ENCODE results near the gene ALDH1B1.

The ALDH1B1 gene

DNA sequence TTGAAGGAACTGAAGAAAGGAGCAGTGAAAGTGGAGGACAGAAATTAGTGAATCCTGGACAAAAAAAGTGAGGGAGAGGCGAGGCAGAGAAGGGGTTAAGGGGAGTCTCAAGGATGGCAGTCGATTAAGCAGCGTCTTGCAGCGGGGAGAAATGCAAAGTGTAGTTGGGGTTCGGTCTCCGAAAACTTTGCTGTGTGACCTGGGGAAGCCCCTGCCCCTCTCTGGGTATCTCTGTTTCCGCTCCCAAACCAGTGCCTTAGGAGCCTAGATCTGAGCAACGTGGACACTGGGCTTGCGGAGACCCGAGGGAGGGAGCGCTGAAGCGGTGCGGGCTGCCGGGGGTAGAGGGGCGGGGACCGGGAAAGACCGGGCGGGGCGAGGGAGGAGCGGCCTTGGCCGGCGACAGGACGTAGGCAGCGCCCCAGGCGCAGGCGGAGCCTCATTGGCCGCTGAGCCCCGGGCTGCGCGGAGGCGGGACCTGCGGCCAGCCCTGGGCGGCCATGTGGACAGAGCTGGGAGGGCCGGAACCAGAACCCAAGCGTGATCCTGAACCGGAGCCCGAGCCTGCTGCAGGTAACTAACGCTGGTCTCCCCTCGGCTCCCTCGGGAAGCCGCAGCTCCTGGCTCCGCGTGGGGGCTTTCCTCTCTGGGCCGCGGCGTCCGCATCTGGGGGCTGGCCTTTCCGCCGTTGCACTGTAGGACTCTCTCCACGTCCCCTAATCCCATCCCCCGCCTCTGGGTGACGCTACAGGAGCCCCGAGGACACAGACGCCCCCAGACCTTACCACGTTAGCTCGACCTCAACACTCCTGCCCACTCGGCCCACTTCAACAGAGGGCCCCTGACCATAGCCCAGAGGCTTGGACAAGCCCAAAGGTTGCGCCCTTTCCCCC lies at the start of gene ALDH1B1:
ALDH1B1 (plus strand) TSS at position 468 of the 893 bp plus-strand sequence. CDS start 3,047 bp downstream, outside the sequence.
- peak; percentile 98 for DNase-seq

DNA sequence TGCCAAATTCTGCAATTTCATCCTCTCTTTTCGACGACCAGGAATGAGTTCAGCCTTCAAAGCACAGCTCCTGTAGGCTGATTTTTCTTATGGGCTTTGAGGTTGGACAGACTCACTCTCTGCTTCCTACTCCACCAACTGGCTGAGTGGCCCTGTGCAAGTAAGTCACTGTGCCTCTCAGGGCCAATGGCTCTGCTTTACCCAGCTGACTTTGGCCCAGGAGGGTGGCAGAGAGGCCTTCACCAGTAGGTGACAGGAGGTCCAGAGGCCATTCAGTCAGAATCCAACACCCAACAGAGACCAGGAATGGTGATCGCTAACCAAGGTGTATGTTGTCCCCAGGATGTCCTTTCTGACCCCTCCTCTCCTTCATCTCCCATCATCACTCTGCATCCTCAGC lies 49.5 kb upstream of the ALDH1B1 start:
- DNase-seq = no peak

DNA sequence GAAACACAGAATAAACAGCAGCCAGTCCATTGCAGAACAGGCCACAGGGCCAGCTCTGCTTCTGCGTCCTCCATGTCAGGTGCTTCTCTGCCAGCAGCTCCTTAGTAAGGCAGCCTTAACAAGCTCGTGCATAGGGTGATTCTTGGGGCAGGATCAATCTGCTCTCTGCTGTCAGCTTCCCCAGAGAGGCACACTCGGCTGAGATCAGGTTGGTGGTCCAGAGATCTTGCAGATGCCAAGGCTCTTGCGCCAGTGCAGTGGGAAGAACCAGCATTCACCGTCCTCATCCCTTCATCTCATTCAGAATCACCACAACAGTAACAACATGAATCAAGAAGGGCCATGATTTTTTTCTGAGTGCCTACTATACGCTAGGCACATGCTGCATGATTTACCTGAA lies 49.0 kb upstream of the ALDH1B1 start:
- DNase-seq = no peak

DNA sequence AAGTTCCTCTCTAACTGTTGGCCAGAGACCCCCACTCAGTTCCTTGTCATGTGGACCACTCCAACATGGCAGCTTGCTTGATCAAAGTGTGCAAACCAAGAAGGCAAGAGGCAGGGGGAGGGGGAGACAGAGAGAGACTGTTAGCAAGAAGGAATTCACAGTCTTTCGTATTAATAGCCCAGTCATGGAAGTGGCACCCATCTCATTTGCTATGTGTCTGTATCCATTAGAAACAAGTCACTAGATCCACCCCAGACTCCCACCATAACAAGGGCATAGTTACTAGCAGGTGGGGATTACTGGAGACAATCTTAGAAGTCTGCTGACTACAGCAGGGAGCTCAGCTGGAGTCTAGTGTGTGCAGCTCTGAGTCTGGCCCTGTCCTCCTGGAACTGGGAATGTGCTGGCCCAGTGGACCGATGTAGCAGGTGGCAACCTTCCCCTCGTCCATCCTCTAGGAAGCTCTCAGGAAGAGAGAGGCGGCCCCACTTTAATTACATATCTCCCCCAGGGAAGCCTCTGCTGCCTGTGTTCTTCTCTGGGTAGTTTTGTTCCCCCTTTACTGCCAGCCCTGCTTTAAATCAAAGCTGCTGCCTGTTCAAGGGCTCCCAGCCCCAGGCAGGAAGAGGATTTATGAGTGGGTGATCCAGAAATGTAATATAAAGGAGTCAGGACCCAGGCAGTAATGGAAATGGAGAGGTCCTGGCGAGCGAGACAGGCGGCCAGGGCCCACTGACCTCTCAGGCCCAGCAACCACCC lies 47.8 kb upstream of the ALDH1B1 start:
- no peak for DNase-seq

GRCh38 chr9:38345851-38346755 lies 46.4 kb upstream of the ALDH1B1 start:
- no peak for DNase-seq

GRCh38 chr9:38346811-38347210 lies 45.7 kb upstream of the ALDH1B1 start:
- no peak for DNase-seq

DNA sequence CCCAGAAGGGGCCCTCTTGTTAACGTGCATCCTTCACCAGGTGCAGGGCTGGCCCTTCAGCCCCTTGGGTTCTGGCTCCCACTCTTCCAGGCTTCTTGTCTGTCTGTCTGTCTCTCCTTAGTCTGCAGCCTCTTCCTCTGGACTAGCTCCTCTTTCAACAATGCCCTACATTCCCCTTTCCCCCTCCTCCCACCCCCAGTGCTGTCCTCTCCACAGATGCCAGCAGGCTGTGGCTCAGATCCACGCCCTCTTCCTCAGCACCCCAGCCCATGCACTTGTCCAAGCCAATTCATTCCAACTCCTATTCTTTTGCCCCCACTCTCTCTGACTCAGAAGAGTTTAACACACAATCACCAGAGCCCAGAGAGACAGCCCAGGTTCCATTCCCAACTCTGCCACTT lies 45.2 kb upstream of the ALDH1B1 start:
- DNase-seq = no peak

DNA sequence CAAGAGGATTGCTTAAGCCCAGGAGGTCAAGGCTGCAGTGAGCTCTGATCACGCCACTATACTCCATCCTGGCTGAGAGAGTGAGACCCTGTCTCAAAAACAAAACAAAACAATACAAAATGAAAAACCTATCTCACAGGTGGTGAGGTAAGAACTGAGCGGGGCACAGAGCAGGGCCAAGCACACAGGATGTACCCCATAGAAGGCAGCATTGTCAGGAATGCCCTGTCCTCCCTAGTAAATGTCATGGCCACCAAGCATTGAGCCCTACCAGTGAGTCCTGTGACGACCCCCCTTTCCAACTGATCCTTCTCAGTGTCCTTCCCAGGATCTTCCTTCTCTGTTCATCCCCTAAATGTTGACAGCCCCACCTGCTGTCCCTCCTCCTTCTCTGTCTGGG lies 44.6 kb upstream of the ALDH1B1 start:
- no peak for DNase-seq

GRCh38 chr9:38350529-38350928 lies 42.0 kb upstream of the ALDH1B1 start:
- no peak for DNase-seq

- DNase-seq = no peak
These were observed 39.8 kb upstream of the ALDH1B1 start for GRCh38 chr9:38352530-38353328.

- no peak for DNase-seq
These were observed 37.4 kb upstream of the ALDH1B1 start for GRCh38 chr9:38355115-38355514.

DNA sequence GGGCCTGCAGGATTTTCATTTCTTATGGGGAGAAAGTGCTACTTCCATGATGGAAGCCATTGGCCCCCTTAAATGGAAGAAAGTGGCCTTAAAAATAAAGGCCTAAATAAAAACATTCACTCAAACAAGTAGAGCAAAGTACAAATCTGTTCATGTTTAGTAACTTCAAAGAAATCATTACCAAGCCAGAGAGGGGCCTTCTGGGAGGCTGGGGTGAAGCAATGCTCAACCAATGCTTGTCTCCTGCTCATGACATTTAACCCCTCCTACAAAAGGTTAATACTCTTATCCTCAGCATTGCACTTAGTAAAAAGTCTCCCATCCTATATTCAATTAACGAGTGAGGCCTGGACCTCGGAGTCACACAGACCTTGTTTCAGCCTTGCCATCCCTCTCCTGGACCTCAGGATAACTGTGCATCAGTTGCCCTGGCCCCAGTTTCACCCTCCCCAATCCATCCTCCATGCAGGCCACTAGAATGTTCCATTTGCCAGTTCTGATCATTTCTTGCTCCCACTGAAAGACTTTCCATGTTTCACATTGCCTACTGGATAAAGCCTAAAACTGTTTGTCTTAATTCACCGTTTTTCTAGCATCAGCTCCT lies 36.9 kb upstream of the ALDH1B1 start:
- no peak for DNase-seq

- no peak for DNase-seq
These were observed 35.7 kb upstream of the ALDH1B1 start for GRCh38 chr9:38356851-38357250.

- no peak for DNase-seq
These were observed 35.0 kb upstream of the ALDH1B1 start for GRCh38 chr9:38357350-38358114.

DNA sequence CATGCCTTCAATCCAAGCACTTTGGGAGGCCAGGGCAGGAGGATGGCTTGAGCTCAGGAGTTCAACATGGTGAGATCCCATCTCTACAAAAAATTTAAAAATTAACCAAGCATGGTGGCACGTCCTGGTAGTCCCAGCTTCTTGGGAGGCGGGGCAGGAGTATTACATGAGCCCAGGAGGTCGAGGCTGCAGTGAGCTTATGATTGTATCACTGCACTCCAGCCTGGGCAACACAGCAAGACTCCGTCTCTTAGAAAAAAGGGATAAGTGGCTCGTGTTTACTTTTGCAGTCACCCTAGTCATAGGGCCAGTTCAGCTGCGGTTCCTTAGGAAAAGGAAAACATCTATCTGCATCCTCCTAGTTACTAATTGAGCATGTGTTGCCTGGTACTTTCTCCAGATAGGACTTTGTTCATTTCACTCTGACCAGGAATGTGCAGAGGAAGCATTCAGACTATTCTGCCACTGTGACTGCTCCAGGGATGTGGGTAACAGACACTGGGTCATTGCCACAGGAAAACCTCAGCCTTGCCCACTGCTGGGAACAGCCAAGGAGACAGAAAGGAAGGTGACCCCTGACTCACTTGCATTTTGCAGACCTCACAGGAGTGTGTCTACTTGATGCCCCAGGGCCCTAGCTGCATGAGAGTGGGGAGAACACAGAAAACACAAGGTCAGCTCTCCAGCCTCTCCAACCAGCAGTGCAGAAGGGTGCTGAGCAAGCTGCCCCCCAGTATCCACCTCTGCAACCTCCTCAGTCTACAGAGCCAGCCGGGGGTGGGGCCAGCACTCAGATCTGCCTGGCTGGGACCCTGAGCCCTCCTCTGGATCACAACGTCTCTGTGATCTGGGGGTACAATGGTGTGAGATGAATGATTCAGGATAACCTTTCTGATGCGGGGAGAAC lies 33.9 kb upstream of the ALDH1B1 start:
- DNase-seq = no peak

DNA sequence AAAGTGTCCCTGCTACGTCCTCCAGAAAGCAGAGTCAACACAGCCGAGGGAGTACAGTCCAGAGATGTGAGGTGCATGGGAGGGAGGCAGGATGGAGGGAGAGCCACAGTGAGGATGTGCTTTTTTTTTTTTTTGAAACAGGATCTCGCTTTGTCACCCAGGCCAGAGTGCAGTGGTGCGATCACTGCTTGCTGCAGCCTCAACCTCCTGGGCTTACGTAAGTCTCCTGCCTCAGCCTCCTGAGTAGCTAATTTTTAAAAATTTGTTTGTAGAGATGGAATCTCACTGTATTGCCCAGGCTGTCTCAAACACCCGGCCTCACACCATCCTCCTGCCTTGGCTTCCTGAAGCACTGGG lies 33.2 kb upstream of the ALDH1B1 start:
- DNase-seq = no peak

- DNase-seq = no peak
These were observed 32.7 kb upstream of the ALDH1B1 start for GRCh38 chr9:38359689-38360385.

GRCh38 chr9:38360839-38361472 lies 31.5 kb upstream of the ALDH1B1 start:
- DNase-seq = no peak

DNA sequence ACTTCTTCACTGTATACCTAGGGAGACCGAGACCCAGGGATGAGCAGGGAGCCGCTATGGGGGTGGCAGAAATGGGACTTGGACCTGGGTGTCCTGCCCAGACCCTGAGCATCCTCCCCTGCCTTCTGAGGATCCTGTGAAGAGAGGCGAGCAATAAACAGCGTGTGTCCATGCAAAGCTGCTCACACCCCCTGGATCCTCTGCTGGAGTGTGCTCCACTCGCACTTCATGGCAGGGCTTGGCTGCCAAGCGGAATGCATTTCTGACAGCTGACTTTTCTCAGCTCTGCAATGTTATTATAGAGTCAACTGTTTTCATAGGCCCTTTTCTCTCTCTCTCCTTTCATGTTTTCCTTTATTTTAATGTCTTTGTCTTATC lies 31.0 kb upstream of the ALDH1B1 start:
- DNase-seq = no peak

All from 8988T (cell line).